ENCODE results near the gene RPS6KC1. TPM values are rescaled to one million over a fixed set of nuclear protein-coding genes. Genes with fewer than 3 reads are reported as not detected.

Gene RPS6KC1
- total and polyA plus RNA-seq, 9 donors: 6.8 to 24.6 (median 18.8) TPM

DNA sequence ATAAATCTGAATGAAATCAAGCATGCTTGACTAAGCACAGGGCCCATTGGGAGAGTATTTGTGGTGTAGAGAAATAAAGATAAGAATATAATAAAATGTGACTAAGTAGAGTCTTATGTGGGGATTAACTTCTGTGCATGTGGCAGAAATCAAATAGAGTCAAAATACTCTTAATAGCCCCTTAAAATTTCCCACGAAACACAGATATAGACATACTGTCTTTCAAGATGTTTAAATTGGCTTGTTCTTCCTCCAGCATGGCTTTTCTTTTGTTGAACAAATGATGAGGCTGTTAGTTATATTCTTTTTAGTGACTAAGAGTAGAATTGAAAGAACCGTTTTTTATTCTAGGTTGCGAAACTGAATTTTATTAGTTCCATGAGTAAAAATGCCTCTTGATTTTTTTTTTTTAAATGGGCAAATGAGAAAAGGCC, 112.3 kb downstream of the RPS6KC1 start:
- intact Hi-C loops (cut with DNase I): no loop called here
- Histone ChIP-seq H3K27ac (no peak overlapping the region), H3K4me1 (ENCODE audit: insufficient read depth) (peaks cover 3% of the 10 kb centered on the region), H3K36me3 (no peaks in the 10 kb centered on the region), H3K27me3 (no peaks in the 10 kb centered on the region), H3K4me3 (no peak overlapping the region), H3K9me3 (no peaks in the 10 kb centered on the region)
- 47 to 64% (median 58%) methylated on average over 3 of the region's 3 CpGs for WGBS, 3 donors
- TF ChIP-seq, protein P1, sequence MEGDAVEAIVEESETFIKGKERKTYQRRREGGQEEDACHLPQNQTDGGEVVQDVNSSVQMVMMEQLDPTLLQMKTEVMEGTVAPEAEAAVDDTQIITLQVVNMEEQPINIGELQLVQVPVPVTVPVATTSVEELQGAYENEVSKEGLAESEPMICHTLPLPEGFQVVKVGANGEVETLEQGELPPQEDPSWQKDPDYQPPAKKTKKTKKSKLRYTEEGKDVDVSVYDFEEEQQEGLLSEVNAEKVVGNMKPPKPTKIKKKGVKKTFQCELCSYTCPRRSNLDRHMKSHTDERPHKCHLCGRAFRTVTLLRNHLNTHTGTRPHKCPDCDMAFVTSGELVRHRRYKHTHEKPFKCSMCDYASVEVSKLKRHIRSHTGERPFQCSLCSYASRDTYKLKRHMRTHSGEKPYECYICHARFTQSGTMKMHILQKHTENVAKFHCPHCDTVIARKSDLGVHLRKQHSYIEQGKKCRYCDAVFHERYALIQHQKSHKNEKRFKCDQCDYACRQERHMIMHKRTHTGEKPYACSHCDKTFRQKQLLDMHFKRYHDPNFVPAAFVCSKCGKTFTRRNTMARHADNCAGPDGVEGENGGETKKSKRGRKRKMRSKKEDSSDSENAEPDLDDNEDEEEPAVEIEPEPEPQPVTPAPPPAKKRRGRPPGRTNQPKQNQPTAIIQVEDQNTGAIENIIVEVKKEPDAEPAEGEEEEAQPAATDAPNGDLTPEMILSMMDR (IDR thresholded peaks at IDR 0.05): no peak
- TF ChIP-seq EP300 (IDR thresholded peaks at IDR 0.05) (no peak), POLR2A (IDR thresholded peaks at IDR 0.05) (no peak)
- no peak for DNase-seq

DNA sequence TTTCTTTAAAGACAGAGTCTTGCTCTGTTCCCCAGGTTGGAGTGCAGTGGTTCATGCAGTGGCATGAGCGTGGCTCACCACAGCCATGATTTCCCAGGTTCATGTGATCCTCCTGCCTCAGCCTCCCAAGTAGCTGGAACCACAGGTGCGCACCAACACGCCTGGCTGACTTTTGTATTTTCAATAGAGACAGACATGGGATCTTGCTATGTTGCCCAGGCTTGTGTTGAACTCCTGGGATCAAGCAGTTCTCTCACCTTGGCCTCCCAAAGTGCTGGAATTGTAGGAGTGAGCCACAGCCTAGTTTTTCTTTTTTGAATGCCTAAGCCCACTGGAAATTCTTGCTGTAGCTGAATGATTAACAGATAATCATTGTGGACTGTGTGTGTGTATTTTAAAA, 113.5 kb downstream of the RPS6KC1 start:
- Histone ChIP-seq H3K9me3 (no peaks in the 10 kb centered on the region), H3K4me1 (ENCODE audit: insufficient read depth) (peaks cover 2% of the 10 kb centered on the region), H3K27me3 (no peaks in the 10 kb centered on the region), H3K4me3 (no peak overlapping the region), H3K27ac (no peak overlapping the region), H3K36me3 (no peaks in the 10 kb centered on the region)
- no peak for TF ChIP-seq POLR2A (IDR thresholded peaks at IDR 0.05)
- TF ChIP-seq, protein P1 (IDR thresholded peaks at IDR 0.05): no peak
- TF ChIP-seq EP300 (IDR thresholded peaks at IDR 0.05): no peak
- intact Hi-C loops (cut with DNase I): no loop called here
- no peak for DNase-seq
- WGBS, 3 donors: 97 to 98% (median 97%) methylated on average over 3 of the region's 3 CpGs

DNA sequence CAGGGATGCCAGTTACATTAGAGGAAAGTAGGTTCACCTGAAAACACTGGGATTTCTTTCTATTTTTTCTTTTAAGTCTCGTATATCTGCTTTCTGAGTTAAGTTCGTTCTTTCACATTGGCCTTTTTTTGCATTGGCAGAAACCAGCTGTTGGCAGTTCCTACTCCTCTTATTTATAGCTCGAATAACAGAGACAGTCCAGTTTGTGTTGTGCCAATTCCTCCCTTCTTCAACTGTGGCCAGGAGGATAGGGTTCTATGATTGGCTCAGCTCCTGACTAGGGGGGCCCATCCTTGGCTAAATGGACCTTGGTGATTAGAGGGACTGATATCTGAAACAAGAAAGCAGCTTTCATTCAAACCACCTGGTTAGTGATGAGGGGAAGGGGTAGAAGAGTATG, 115.8 kb downstream of the RPS6KC1 start:
- H3K27me3 ChIP-seq: no peaks in the 10 kb centered on the region
- H3K4me3 ChIP-seq: no peak overlapping the region
- H3K4me1 ChIP-seq (ENCODE audit: insufficient read depth): peaks cover 2% of the 10 kb centered on the region
- H3K27ac ChIP-seq: no peak overlapping the region
- DNase-seq: no peak
- intact Hi-C loops (cut with DNase I): no loop called here
- 23 to 34% (median 32%) methylated on average over 3 of the region's 3 CpGs for WGBS, 3 donors
- no peaks in the 10 kb centered on the region for H3K36me3 ChIP-seq
- TF ChIP-seq EP300 (IDR thresholded peaks at IDR 0.05) (no peak), POLR2A (IDR thresholded peaks at IDR 0.05) (no peak)
- TF ChIP-seq, protein P1 (IDR thresholded peaks at IDR 0.05): no peak
- no peaks in the 10 kb centered on the region for H3K9me3 ChIP-seq

DNA sequence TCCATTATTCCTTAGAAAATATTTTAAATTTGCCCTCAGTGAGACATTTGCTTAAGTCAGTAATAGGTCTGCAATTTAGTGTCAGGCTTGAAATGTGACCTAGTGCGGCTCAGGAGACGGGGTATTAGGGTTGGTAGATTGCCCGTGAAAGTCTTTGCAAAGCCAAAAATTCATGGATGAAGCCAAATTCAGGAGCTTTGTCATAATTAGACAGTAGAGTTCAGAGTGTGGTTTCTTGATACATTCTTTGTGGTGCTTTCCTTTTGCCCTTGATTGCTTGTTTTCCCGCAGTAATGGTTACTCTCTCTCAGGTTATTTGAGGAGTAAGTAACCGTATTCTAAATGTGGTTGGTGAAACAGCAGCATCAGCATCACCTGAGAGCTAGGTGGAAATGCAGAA, 120.7 kb downstream of the RPS6KC1 start:
- Histone ChIP-seq H3K4me3 (no peak overlapping the region), H3K4me1 (ENCODE audit: insufficient read depth) (peaks cover 2% of the 10 kb centered on the region), H3K9me3 (no peaks in the 10 kb centered on the region), H3K27me3 (no peaks in the 10 kb centered on the region), H3K36me3 (no peaks in the 10 kb centered on the region), H3K27ac (no peak overlapping the region)
- 86 to 90% (median 87%) methylated on average over 5 of the region's 5 CpGs for WGBS, 3 donors
- no peak for DNase-seq
- TF ChIP-seq POLR2A (IDR thresholded peaks at IDR 0.05) (no peak), EP300 (IDR thresholded peaks at IDR 0.05) (no peak)
- TF ChIP-seq, protein P1 (IDR thresholded peaks at IDR 0.05): no peak
- intact Hi-C loops (cut with DNase I): no loop called here

Data from ovary (tissue), 9 donors.